Brain microvascular endothelial cell (primary cell): ENCODE measurements around the gene YPEL2.

Experiments
- DNase-seq: peaks from one replicate; pipeline ENCODE4 v3.0.0-alpha.2; 2020
- H3K27ac ChIP-seq: fragments of 250-450 bp; sonication (Bioruptor Pico); 2 replicates; pipeline ENCODE4 v1.5.1; 2020; ENCODE audit warnings: mild to moderate bottlenecking, moderate library complexity
- H3K27me3 ChIP-seq: fragments of 250-450 bp; sonication (Bioruptor Pico); replicated peaks from 2 replicates; pipeline ENCODE4 v1.5.1; 2020; ENCODE audit warnings: mild to moderate bottlenecking
- H3K36me3 ChIP-seq: fragments of 250-450 bp; sonication (Bioruptor Pico); replicated peaks from 2 replicates; pipeline ENCODE4 v1.5.1; 2020; ENCODE audit warnings: mild to moderate bottlenecking
- H3K4me3 ChIP-seq: 2 replicates; pipeline ENCODE4 v1.5.1; 2011; ENCODE audit warnings: low read depth, mild to moderate bottlenecking, control low read depth, low read length, moderate library complexity
- CTCF ChIP-seq: IDR thresholded peaks from 2 replicates; pipeline ENCODE4 v1.5.1; 2011; ENCODE audit warnings: low read depth, mild to moderate bottlenecking, moderate library complexity, low read length, control low read depth, inconsistent platforms; ENCODE audit errors: missing control alignments
- in situ Hi-C: cut with HindIII; loops from 2 replicates; pipeline ENCODE4 v1.10.0; 2017; ENCODE audit warnings: low sequenced_read_pairs, low pct_ligation_motif_present

Gene YPEL2

GRCh38 chr17:59434429-59434828 lies 103.0 kb downstream of the YPEL2 start:
- DNase-seq = no peak
- Histone ChIP-seq H3K27ac (no peak overlapping the region), H3K4me3 (no peak overlapping the region), H3K27me3 (no peaks in the 10 kb centered on the region), H3K36me3 (no peaks in the 10 kb centered on the region)
- in situ Hi-C loops = loop anchor here (25.0 kb wide), 1 partner anchor 97 kb away; the partner anchor contains the start of gene YPEL2
- TF ChIP-seq CTCF = no peak

GRCh38 chr17:59435238-59435637 lies 103.8 kb downstream of the YPEL2 start:
- peak overlapping the region; percentile 47 for H3K27ac ChIP-seq
- peak; percentile 75 for DNase-seq
- no peaks in the 10 kb centered on the region for H3K27me3 ChIP-seq
- in situ Hi-C loops = loop anchor here (25.0 kb wide), 1 partner anchor 98 kb away; the partner anchor contains the start of gene YPEL2
- no peak for TF ChIP-seq CTCF
- no peaks in the 10 kb centered on the region for H3K36me3 ChIP-seq
- no peak overlapping the region for H3K4me3 ChIP-seq

DNA sequence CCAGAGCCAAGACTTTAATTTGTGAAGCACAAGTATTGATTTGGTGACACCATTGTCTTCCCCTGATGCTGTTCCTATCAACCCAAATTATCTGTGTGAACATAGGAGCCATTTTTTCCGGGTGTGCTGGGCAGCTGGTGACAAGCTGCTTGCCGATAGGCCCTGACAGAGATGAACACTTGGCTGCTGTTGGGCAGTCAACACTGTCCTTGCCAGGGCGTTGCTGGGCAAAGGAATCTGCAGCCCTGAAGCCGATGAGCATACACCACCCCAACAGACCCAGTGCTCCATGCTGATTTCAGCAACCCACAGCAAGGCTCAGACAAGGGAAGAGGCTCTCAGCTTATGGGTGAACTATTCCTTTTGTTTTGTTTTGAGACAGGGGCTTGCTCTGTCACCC lies 105.4 kb downstream of the YPEL2 start:
- in situ Hi-C loops = loop anchor here (25.0 kb wide), 1 partner anchor 100 kb away; the partner anchor contains the start of gene YPEL2
- no peak for DNase-seq
- no peaks in the 10 kb centered on the region for H3K27me3 ChIP-seq
- no peak overlapping the region for H3K27ac ChIP-seq
- no peaks in the 10 kb centered on the region for H3K36me3 ChIP-seq
- no peak overlapping the region for H3K4me3 ChIP-seq
- no peak for TF ChIP-seq CTCF

DNA sequence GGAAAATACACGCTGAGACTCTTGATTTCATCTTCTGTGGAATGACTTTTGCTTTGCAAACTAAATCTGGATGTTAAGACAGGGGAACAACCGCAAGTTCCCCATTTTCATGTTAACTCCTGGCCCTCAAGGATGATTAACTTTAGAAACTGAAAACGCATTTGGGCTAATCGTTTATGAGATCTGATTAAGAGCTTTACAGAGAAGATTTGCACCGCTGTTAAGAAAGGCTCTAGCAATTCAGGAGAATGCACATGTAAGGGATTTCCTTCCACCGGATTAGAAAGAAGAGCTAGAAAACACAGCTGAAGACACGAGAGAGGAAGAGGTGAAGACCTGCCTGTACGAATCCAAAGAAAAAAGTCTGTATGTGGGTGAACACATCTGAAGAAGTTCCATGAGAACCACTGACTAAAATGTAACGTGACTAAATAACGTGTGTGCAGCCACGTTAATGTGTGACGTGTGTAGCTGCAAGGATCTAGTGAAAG lies 106.4 kb downstream of the YPEL2 start:
- Histone ChIP-seq H3K4me3 (no peak overlapping the region), H3K27me3 (no peaks in the 10 kb centered on the region), H3K27ac (no peak overlapping the region), H3K36me3 (no peaks in the 10 kb centered on the region)
- DNase-seq = no peak
- in situ Hi-C loops = loop anchor here (25.0 kb wide), 1 partner anchor 101 kb away; the partner anchor contains the start of gene YPEL2
- TF ChIP-seq CTCF = no peak

GRCh38 chr17:59439262-59439661 lies 107.8 kb downstream of the YPEL2 start:
- Histone ChIP-seq H3K4me3 (no peak overlapping the region), H3K36me3 (no peaks in the 10 kb centered on the region), H3K27me3 (no peaks in the 10 kb centered on the region), H3K27ac (no peak overlapping the region)
- DNase-seq = no peak
- TF ChIP-seq CTCF = no peak
- in situ Hi-C loops = loop anchor here (25.0 kb wide), 1 partner anchor 102 kb away; the partner anchor contains the start of gene YPEL2

DNA sequence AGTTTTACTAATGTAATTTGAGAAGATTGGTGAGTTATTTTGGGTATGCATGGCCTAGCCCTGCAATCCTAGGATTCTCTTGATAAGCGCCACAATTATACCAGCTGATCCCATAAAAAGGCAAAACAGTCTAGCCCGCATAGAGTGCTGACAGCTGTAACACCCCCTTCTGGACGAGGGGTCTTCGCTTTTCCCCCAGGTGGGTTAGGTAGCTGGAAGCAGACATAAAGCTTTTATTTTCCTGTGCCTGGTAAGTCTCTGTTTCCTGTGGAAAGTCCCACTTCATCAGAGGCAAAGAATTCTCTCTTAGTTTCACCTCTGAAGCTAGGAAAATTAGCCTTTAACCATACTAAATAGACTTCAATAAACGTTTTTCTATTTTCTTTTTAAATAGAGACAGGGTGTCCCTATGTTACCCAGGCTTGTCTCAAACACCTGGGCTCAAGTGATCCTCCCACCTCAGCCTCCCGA lies 108.3 kb downstream of the YPEL2 start:
- no peak for DNase-seq
- peak overlapping the region; percentile 25 for H3K27ac ChIP-seq
- no peak for TF ChIP-seq CTCF
- no peak overlapping the region for H3K4me3 ChIP-seq
- H3K36me3 ChIP-seq = no peaks in the 10 kb centered on the region
- no peaks in the 10 kb centered on the region for H3K27me3 ChIP-seq
- in situ Hi-C loops = loop anchor here (25.0 kb wide), 1 partner anchor 102 kb away; the partner anchor contains the start of gene YPEL2
